ENCODE measurements around the gene CASP3.

DNA sequence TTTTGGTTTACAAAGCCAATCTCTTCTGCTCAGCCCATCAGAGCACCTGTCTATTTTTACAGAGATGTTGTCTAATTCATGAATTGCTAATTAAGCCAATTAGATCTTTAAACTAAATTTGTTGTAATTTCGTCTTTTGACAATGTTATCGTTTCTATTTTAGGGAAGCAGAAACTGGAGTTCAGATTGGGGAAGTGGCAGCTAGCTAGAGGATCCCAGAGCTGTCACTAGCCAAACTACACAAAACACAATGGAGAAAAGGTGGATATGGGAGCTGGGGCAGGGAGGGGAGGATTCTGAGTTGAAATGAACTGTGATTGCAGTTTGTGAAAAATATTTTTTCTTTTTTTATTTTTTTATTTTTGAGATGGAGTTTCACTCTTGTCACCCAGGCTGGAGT lies 35.8 kb downstream of the CASP3 start:
- TF ChIP-seq, protein P1, sequence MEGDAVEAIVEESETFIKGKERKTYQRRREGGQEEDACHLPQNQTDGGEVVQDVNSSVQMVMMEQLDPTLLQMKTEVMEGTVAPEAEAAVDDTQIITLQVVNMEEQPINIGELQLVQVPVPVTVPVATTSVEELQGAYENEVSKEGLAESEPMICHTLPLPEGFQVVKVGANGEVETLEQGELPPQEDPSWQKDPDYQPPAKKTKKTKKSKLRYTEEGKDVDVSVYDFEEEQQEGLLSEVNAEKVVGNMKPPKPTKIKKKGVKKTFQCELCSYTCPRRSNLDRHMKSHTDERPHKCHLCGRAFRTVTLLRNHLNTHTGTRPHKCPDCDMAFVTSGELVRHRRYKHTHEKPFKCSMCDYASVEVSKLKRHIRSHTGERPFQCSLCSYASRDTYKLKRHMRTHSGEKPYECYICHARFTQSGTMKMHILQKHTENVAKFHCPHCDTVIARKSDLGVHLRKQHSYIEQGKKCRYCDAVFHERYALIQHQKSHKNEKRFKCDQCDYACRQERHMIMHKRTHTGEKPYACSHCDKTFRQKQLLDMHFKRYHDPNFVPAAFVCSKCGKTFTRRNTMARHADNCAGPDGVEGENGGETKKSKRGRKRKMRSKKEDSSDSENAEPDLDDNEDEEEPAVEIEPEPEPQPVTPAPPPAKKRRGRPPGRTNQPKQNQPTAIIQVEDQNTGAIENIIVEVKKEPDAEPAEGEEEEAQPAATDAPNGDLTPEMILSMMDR (conservative IDR thresholded peaks at IDR 0.05; ENCODE audit: low read length) = no peak
- TF ChIP-seq EZH2phosphoT487 (IDR thresholded peaks at IDR 0.05; ENCODE audit: borderline replicate concordance, low read depth, low read length) = no peak
